CD4-positive, alpha-beta T cell treated with Interleukin-4 for 4 hours (primary cell): ENCODE results near the gene PCDHGB5.
"Not testable (repeated sequence)": the region's sequence is repeated elsewhere in the genome, so short reads cannot be mapped to it uniquely, and the experiment has no call there.

Experiments
- DNase-seq: peaks from one replicate; pipeline ENCODE4 v3.0.0-alpha.2; 2020

Gene PCDHGB5

GRCh38 chr5:141413540-141414069, 15.9 kb downstream of the PCDHGB5 start:
- no peak for DNase-seq

GRCh38 chr5:141414548-141415274, 17.0 kb downstream of the PCDHGB5 start:
- not testable (repeated sequence) for DNase-seq

DNA sequence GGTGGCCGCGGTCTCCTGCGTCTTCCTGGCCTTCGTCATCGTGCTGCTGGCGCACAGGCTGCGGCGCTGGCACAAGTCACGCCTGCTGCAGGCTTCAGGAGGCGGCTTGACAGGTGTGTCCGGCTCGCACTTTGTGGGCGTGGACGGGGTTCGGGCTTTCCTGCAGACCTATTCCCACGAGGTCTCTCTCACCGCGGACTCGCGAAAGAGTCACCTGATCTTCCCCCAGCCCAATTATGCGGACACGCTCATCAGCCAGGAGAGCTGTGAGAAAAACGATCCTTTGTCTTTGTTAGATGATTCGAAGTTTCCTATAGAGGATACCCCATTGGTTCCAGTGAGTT, 17.5 kb downstream of the PCDHGB5 start:
- not testable (repeated sequence) for DNase-seq

- peak; percentile 36 for DNase-seq
Observed at GRCh38 chr5:141417494-141418172, 19.9 kb downstream of the PCDHGB5 start, which contains the start of gene PCDHGB7. Gene PCDHGB7, plus strand, starts transcription at chr5:141417677. Its CDS starts 183 bp downstream, at chr5:141417860.

DNA sequence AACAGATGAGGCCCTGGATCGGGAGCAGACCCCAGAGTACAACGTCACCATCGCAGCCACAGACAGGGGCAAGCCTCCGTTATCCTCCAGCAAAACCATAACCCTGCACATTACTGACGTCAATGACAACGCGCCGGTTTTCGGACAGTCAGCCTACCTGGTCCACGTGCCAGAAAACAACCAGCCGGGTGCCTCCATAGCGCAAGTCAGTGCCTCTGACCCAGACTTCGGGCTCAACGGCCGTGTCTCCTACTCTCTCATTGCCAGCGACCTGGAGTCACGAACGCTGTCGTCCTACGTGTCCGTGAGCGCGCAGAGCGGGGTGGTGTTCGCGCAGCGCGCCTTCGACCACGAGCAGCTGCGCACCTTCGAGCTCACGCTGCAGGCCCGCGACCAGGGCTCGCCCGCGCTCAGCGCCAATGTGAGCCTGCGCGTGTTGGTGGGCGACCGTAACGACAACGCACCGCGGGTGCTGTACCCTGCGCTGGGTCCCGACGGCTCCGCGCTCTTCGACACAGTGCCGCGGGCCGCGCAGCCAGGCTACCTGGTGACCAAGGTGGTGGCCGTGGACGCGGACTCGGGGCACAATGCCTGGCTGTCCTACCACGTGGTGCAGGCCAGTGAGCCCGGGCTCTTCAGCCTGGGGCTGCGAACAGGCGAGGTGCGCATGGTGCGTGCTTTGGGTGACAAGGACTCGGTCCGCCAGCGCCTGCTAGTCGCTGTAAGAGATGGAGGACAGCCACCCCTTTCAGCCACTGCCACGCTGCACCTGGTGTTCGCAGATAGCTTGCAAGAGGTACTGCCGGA, 21.5 kb downstream of the PCDHGB5 start:
- no peak for DNase-seq

- DNase-seq: peak; percentile 44
Observed at GRCh38 chr5:141420855-141421488, 23.2 kb downstream of the PCDHGB5 start, which contains the start of gene PCDHGA11. Gene PCDHGA11, plus strand, starts transcription at chr5:141421051. Its CDS starts 177 bp downstream, at chr5:141421228.

DNA sequence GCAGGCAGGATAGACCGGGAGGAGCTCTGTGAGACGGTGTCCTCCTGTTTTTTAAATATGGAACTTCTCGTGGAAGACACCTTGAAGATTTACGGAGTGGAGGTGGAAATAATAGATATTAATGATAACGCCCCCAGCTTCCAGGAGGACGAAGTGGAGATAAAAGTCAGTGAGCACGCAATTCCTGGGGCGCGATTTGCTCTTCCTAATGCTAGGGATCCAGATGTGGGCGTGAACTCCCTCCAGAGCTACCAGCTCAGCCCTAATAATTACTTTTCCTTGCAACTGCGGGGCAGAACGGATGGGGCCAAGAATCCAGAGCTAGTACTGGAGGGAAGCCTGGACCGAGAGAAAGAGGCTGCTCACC, 23.7 kb downstream of the PCDHGB5 start:
- DNase-seq: no peak

GRCh38 chr5:141422742-141423291, 25.1 kb downstream of the PCDHGB5 start:
- DNase-seq: no peak

- DNase-seq: no peak
Observed at GRCh38 chr5:141427783-141428426, 30.2 kb downstream of the PCDHGB5 start.

DNA sequence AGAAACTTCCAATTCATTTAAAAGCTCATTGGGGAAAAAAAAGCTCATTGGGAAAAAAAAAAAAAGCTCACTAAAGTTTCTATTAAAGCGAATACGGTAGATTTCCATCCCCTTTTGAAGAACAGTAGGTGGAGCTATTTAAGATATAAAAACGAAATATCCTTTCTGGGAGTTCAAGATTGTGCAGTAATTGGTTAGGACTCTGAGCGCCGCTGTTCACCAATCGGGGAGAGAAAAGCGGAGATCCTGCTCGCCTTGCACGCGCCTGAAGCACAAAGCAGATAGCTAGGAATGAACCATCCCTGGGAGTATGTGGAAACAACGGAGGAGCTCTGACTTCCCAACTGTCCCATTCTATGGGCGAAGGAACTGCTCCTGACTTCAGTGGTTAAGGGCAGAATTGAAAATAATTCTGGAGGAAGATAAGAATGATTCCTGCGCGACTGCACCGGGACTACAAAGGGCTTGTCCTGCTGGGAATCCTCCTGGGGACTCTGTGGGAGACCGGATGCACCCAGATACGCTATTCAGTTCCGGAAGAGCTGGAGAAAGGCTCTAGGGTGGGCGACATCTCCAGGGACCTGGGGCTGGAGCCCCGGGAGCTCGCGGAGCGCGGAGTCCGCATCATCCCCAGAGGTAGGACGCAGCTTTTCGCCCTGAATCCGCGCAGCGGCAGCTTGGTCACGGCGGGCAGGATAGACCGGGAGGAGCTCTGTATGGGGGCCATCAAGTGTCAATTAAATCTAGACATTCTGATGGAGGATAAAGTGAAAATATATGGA, 32.8 kb downstream of the PCDHGB5 start, which contains the start of gene PCDHGA12:
Gene PCDHGA12 (plus strand): TSS at position 176 of the 782 bp plus-strand sequence. CDS start 253 bp downstream, at position 429.
- no peak for DNase-seq

DNA sequence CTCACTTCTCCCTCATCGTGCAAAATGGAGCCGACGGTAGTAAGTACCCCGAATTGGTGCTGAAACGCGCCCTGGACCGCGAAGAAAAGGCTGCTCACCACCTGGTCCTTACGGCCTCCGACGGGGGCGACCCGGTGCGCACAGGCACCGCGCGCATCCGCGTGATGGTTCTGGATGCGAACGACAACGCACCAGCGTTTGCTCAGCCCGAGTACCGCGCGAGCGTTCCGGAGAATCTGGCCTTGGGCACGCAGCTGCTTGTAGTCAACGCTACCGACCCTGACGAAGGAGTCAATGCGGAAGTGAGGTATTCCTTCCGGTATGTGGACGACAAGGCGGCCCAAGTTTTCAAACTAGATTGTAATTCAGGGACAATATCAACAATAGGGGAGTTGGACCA, 33.5 kb downstream of the PCDHGB5 start:
- DNase-seq: no peak

DNA sequence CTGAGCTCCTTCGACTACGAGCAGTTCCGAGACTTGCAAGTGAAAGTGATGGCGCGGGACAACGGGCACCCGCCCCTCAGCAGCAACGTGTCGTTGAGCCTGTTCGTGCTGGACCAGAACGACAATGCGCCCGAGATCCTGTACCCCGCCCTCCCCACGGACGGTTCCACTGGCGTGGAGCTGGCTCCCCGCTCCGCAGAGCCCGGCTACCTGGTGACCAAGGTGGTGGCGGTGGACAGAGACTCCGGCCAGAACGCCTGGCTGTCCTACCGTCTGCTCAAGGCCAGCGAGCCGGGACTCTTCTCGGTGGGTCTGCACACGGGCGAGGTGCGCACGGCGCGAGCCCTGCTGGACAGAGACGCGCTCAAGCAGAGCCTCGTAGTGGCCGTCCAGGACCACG, 34.6 kb downstream of the PCDHGB5 start:
- not testable (repeated sequence) for DNase-seq

DNA sequence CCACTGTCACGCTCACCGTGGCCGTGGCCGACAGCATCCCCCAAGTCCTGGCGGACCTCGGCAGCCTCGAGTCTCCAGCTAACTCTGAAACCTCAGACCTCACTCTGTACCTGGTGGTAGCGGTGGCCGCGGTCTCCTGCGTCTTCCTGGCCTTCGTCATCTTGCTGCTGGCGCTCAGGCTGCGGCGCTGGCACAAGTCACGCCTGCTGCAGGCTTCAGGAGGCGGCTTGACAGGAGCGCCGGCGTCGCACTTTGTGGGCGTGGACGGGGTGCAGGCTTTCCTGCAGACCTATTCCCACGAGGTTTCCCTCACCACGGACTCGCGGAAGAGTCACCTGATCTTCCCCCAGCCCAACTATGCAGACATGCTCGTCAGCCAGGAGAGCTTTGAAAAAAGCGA, 35.0 kb downstream of the PCDHGB5 start:
- not testable (repeated sequence) for DNase-seq

DNA sequence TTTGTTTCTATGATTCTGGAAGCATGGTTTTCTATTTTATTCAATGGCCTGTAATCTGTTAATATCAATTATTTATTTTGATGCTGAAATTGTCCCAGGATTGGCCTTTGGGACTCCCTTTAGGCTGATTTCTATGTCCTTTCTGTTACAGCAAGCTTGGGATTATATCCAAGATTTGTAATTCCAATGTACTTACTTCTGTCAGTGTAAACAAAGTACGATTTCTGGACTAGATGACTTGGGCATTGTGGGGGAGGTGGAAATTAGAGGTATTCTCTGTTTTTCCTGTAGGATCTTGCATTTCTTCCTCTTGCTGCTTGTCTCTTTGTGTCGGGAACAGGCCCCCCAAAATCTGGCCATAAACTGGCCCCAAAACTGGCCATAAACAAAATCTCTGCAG, 36.3 kb downstream of the PCDHGB5 start:
- no peak for DNase-seq

- no peak for DNase-seq
Observed at GRCh38 chr5:141437221-141437620, 39.5 kb downstream of the PCDHGB5 start.

DNA sequence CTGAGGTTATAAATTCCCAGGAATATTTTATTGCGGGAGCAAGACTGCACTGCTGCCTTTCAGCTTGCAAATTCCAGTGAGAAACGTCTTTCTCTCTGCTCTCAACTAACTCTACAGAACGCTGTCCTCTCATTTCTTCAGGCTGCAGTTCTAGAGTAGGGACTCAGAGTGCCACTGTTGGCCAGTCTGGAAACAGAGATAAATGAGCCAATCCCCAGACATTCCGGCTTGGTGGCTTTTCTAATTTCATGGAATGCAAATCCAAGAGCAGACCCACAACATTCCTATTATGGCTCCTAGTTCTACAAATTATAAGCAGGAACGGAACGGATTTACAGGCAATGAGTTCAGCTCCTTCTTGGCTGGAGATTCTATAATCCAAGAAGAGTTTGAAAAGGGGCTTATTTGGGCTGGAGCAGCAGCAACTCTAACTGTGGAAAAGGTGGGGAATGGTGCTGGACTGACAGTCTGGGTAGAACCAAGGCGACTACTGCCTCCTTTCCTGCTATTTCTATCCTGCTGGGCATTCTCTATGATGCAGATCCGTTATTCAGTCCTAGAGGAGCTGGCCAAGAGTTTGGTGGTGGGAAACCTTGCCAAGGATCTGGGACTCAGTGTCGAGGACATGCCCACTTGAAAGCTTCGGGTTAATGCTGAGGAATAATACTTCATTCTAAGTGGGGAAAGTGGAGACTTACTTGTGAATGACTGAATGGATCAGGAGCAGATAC, 41.8 kb downstream of the PCDHGB5 start:
- DNase-seq: no peak

- no peak for DNase-seq
Observed at GRCh38 chr5:141440341-141440740, 42.6 kb downstream of the PCDHGB5 start.

DNA sequence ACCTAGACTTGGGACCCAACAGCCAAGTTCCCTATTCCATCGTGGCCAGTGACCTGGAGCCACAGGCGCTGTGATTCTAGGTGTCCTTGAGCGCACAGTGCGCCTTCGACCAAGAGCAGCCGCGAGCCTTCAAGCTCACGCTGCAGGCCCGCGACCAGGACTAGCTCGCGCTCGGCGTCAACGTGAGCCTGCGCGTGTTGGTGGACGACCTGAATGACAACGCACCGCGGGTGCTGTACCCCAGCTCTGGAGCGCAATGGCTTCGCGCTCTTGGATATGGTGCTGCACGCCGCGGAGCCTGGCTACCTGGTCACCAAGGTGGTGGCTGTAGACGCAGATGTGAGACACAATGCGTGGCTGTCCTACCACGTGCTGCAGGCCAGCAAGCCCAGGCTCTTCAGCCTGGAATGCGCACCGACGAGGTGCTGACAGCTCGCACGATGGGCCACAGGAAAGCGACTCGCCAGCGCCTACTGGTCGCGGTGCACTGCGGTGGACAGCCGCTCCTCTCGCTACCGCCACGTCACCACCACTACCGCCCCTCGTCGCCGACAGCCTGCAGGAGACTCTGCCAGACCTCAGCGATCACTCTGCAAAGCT, 43.9 kb downstream of the PCDHGB5 start:
- no peak for DNase-seq
